Gastroesophageal sphincter (tissue), 3 donors: ENCODE data around the gene UPK3B.
"Not testable (repeated sequence)": the region's sequence is repeated elsewhere in the genome, so short reads cannot be mapped to it uniquely, and the experiment has no call there.

ENCODE experiments used
- CTCF ChIP-seq, 4 experiments: fragments of 200-600 bp in 2 of 4; fragments of 450-650 bp in 2 of 4; sonication (generic) in 1 of 4; IDR thresholded peaks; one replicate each; pipeline ENCODE4 v1.5.1; 2017 to 2019; ENCODE audit warnings: antibody characterized with exemption in 4 of 4, mild to moderate bottlenecking in 2 of 4, moderate library complexity in 2 of 4
- EP300 ChIP-seq: sonication (generic); formaldehyde crosslinking; IDR thresholded peaks from one replicate; pipeline ENCODE4 v1.6.1; 2017; ENCODE audit warnings: antibody characterized with exemption, mild to moderate bottlenecking
- POLR2A ChIP-seq, 2 donors: fragments of 450-650 bp; IDR thresholded peaks; one replicate each; pipeline ENCODE4 v1.6.1; 2017; ENCODE audit warnings: antibody characterized with exemption in 2 of 2, mild to moderate bottlenecking in 2 of 2, moderate library complexity in 1 of 2
- POLR2AphosphoS5 ChIP-seq: sonication (generic); formaldehyde crosslinking; IDR thresholded peaks from one replicate; pipeline ENCODE4 v1.6.1; 2017; ENCODE audit warnings: antibody characterized with exemption

- not testable (repeated sequence) for TF ChIP-seq CTCF (IDR thresholded peaks at IDR 0.05); POLR2A (IDR thresholded peaks at IDR 0.05); POLR2AphosphoS5; EP300
These were observed 21.3 kb downstream of the UPK3B start for GRCh38 chr7:76531643-76532042.
